HFFc6 (cell line): ENCODE measurements around the gene GNS. TPM values are rescaled to one million over a fixed set of nuclear protein-coding genes. Genes with fewer than 3 reads are reported as not detected.

Source experiments
- DNase-seq: peaks from one replicate; pipeline ENCODE4 v3.0.0-alpha.2; 2018
- H3K27ac Mint-ChIP-seq: 2 replicates; pipeline ENCODE4 v1.8.0; 2020; ENCODE audit warnings: mild to moderate bottlenecking, mixed read lengths
- H3K27me3 Mint-ChIP-seq: 2 replicates; pipeline ENCODE4 v1.8.0; 2021; ENCODE audit warnings: mild to moderate bottlenecking, moderate library complexity, mixed read lengths; ENCODE audit not compliant: insufficient read depth
- H3K36me3 Mint-ChIP-seq: 2 replicates; pipeline ENCODE4 v1.8.0; 2021; ENCODE audit warnings: low read depth, mixed read lengths
- H3K4me1 Mint-ChIP-seq: 2 replicates; pipeline ENCODE4 v1.8.0; 2020; ENCODE audit warnings: low read depth, mixed read lengths
- H3K4me3 Mint-ChIP-seq: 2 replicates; pipeline ENCODE4 v1.8.0; 2020; ENCODE audit warnings: mild to moderate bottlenecking, moderate library complexity, mixed read lengths
- H3K9me3 Mint-ChIP-seq: 2 replicates; pipeline ENCODE4 v1.8.0; 2020; ENCODE audit warnings: mild to moderate bottlenecking, mixed read lengths
- total RNA-seq, 6 experiments: library from RNA; stranded (reverse); fragmentation: NEBNext Ultra II Directional; extraction: Animal tissue kit (Norgen Biotek cat#: 25700); gene quantifications; 2 replicates in 1 of 6; 3 replicates in 5 of 6; pipeline ENCODE4 v1.2.3, GENCODE V29; 2021
- TF ChIP-seq, protein P1 (sequence below): fragments of 200-600 bp; sonication (generic); IDR thresholded peaks from 2 replicates; pipeline ENCODE4 v1.5.0; 2021; ENCODE audit warnings: antibody characterized with exemption, mild to moderate bottlenecking

The GNS gene
- total RNA-seq, 6 experiments from 2014 or later: 86.4 to 104 (median 91.2) TPM

DNA sequence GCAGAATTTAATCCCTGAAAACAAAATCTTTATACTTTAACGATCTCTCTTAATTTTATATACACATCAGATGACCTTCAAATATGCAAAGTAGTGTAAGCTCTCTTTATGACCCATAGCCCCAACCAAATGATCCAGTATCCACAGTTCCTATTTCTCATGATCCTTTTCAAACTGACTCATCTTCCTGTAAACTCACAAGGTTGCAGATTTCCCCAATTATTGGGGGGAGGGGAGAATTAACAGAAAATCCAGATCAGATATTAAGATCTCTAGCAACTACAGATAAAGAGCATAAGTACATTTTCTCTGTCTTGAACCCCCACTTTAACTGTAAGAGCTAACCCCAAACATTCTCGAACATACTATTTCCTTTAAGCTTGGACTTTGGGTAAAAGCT is 12.5 kb downstream of the GNS start:
- Mint-ChIP-seq H3K9me3 (no peaks in the 10 kb centered on the region), H3K27me3 (no peaks in the 10 kb centered on the region), H3K4me1 (peaks cover 45% of the 10 kb centered on the region), H3K27ac (peak overlapping the region; percentile 10), H3K4me3 (0 out of 2 replicates have a peak overlapping the region, but pooled peaks have one; percentile 0), H3K36me3 (peaks cover 18% of the 10 kb centered on the region)
- no peak for DNase-seq
- TF ChIP-seq, protein P1, sequence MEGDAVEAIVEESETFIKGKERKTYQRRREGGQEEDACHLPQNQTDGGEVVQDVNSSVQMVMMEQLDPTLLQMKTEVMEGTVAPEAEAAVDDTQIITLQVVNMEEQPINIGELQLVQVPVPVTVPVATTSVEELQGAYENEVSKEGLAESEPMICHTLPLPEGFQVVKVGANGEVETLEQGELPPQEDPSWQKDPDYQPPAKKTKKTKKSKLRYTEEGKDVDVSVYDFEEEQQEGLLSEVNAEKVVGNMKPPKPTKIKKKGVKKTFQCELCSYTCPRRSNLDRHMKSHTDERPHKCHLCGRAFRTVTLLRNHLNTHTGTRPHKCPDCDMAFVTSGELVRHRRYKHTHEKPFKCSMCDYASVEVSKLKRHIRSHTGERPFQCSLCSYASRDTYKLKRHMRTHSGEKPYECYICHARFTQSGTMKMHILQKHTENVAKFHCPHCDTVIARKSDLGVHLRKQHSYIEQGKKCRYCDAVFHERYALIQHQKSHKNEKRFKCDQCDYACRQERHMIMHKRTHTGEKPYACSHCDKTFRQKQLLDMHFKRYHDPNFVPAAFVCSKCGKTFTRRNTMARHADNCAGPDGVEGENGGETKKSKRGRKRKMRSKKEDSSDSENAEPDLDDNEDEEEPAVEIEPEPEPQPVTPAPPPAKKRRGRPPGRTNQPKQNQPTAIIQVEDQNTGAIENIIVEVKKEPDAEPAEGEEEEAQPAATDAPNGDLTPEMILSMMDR: no peak

DNA sequence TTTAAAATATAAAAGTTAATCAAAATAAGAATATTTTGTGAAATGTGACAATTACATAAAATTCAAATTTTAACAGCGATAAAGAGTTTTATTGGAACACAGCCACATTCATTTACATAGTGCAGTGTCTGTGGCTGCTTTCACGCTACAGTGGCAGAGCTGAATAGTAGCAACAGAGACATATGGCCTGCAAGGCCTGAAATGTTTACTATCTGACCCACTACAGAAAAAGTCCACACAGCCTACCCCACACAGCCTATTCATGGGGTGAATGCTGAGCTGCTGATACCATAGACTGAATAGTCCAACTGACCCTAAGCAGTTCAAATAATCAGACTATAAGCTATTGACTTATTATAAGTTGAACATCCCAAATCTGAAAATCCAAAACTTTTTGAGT is 13.2 kb downstream of the GNS start:
- Mint-ChIP-seq H3K9me3 (no peaks in the 10 kb centered on the region), H3K4me1 (peaks cover 45% of the 10 kb centered on the region), H3K27ac (no peak overlapping the region), H3K27me3 (no peaks in the 10 kb centered on the region), H3K4me3 (no peak overlapping the region), H3K36me3 (peaks cover 23% of the 10 kb centered on the region)
- TF ChIP-seq, protein P1: no peak
- DNase-seq: no peak

DNA sequence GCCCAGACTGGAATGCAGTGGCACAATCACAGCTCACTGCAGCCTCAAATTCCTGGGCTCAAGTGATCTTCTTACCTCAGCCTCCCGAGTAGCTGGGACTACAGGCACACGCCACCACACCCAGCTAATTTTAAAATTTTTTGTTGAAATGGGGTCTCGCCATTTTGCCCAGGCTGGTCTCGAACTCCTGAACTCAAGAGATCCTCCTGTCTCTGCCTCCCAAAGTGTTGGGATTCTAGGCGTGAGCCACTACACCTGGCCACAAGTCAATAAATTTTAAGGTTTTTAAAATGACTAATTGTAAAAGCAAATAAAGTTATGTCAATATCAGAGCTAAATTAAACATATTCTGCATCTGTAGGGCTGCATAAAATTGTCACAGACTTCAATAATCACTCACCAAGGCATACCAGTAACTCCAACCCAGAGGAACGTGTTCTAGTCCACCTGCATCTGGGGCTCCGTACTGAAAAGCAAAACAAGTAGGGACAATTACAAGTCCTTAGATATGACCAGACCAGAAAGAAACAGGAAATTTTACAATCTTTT is 13.9 kb downstream of the GNS start:
- Mint-ChIP-seq H3K4me3 (no peak overlapping the region), H3K27ac (no peak overlapping the region), H3K9me3 (no peaks in the 10 kb centered on the region), H3K27me3 (no peaks in the 10 kb centered on the region), H3K36me3 (peaks cover 29% of the 10 kb centered on the region), H3K4me1 (peaks cover 49% of the 10 kb centered on the region)
- TF ChIP-seq, protein P1: no peak
- no peak for DNase-seq

DNA sequence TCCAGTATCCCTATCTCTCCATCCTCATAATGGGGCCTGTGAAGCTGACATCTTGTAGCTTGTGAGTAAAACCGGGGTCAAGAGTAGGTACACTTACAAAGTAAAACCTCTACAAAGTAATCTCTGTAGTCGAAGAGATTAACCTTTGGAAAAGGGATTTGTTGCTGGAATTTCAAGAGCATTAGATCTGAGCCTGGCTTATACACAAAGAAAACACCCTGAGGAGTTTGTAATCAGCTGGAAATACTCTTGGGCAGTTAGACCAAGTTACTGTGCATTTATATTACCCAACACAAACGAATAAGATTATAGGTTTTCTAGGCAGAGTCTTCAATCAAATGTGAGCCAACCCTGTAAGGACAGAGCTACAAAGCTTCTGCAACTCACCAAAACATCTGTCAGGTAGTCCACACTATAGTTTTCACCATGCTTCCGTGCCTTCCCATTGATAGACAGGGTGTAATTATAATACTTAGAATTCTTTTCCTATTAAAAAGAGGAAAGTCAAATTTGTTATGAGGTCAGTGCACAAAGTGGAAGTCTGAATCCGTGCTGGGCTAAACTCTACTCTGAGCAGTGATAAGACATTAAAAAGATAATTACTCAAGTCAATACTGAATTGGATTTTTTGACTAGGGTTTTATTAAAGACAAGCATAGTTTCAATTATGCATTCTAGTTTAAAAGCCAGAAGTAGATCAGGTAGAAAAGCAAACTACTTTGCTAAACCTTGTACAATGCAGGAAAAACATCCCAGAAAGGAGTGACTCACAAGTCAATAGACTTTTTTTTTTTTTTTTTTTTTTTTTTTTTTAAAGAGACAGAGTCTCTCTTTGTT is 14.6 kb downstream of the GNS start:
- H3K27ac Mint-ChIP-seq: peak overlapping the region; percentile 22; the same call in 1 of the 2 replicates
- H3K4me1 Mint-ChIP-seq: peaks cover 56% of the 10 kb centered on the region
- H3K27me3 Mint-ChIP-seq: no peaks in the 10 kb centered on the region
- DNase-seq: no peak
- TF ChIP-seq, protein P1: no peak
- peak overlapping the region; percentile 75 for H3K4me3 Mint-ChIP-seq
- no peaks in the 10 kb centered on the region for H3K9me3 Mint-ChIP-seq
- H3K36me3 Mint-ChIP-seq: peaks cover 34% of the 10 kb centered on the region

DNA sequence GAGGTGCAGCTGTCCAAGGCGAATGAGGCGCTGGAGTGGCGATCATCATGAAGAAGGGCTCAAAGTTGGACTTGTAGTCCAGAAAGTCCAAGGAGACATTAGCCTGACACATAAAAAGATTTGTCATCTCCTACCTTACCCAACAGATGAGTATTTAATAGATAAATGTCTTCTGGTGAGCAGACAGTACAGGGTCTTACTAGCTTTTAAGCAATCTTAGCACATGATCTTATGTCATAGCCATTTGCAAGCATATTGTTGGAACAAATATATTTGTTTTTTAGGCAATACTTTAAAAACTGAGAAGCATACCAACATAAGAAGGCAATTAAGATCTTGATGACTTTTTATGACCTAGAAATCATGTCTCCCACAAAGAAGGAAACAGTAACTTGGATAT is 16.0 kb downstream of the GNS start:
- Mint-ChIP-seq H3K36me3 (peaks cover 42% of the 10 kb centered on the region), H3K4me1 (peaks cover 68% of the 10 kb centered on the region), H3K4me3 (no peak overlapping the region), H3K27ac (no peak overlapping the region), H3K27me3 (no peaks in the 10 kb centered on the region), H3K9me3 (no peaks in the 10 kb centered on the region)
- TF ChIP-seq, protein P1: no peak
- no peak for DNase-seq
